HG03520 (cell line): ENCODE measurements around the gene SLC25A42.
"Not testable (repeated sequence)": the region's sequence is repeated elsewhere in the genome, so short reads cannot be mapped to it uniquely, and the experiment has no call there.

Experiments
- ATAC-seq: cut with Tn5 transposase; IDR thresholded peaks from one replicate; pipeline ENCODE4 v1.9.1; 2021; ENCODE audit warnings: mild to moderate bottlenecking, moderate library complexity; ENCODE audit not compliant: unreplicated experiment

The SLC25A42 gene

DNA sequence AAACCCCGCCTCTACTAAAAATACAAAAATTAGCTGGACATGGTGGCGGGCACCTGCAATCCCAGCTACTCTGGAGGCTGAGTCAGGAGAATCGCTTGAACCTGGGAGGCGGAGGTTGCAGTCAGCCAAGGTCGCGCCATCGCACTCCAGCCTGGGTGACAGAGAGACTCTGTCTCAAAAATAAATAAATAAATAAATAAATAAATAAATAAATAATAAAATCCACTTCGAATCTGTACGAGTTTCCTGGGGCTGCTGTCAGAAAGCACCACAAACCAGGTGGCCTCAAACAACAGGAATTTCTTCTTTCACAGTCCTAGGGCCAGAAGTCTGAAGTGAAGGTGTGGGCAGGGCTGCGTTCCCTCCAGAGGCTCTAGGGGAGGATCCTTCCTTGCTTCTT is 38.8 kb downstream of the SLC25A42 start:
- not testable (repeated sequence) for ATAC-seq

DNA sequence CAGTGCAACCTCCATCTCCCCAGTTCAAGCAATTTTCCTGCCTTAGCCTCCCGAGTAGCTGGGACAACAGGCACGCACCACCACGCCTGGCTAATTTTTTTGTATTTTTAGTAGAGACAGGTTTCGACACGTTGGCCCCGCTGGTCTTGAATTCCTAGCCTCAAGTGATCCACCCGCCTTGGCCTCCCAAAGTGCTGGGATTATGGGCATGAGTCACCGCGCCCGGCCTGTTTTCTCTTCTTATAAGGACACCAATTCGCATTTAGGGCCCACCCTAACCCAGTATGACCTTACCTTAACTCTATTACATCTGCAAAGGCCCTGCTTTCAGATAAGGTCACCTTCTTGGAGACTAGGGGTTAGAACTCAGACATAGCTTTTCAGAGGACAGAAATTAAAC is 39.4 kb downstream of the SLC25A42 start:
- ATAC-seq = no peak

DNA sequence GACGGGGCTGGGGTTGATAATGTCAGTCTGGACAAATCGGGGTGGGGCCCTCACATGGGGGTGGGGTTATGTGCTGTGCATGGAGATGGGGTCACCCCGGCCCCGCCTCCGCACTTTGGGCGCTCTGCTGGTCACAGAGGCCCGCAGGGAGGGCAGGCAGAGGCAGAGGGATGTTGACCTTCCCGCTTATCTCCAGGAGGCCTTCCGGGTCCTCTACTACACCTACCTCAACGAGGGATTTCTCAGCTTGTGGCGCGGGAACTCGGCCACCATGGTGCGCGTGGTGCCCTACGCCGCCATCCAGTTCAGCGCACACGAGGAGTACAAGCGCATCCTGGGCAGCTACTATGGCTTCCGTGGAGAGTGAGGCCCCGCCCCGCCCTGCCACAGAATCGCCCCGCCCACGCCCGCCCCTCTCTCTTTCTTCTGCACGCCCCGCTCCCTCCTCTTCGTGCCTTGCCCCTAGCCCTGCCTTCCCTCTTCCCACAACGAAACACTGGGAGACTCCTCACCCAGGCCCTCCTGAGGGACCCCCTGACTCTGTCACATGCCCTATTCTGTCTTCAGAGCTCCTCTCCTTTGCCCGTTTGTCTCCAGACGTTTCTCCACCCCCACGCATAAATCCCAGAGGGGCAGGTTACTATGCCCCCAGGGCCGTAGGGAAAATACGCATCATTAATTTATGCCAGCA is 41.7 kb downstream of the SLC25A42 start:
- no peak for ATAC-seq

DNA sequence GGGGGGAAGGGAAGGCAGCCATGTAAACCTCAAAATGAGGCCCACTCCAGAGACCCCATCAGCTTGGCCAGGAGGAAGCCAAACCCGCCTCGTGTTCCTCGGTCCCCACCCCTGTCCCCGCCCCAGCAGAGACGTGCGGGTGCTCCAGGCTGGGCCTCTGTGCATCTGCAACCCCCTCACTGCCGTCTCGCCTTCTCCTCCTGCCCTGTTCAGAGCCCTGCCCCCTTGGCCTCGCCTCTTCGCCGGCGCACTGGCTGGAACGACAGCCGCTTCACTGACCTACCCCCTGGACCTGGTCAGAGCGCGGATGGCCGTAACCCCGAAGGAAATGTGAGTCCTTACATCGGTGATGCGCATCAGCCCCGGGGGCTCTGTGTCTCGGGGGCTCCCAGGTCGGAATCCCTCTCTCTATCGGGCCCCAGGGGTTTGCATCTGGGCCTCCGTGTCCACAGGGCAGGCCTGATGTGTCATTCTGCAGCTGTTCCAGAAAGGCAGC is 42.3 kb downstream of the SLC25A42 start:
- no peak for ATAC-seq

DNA sequence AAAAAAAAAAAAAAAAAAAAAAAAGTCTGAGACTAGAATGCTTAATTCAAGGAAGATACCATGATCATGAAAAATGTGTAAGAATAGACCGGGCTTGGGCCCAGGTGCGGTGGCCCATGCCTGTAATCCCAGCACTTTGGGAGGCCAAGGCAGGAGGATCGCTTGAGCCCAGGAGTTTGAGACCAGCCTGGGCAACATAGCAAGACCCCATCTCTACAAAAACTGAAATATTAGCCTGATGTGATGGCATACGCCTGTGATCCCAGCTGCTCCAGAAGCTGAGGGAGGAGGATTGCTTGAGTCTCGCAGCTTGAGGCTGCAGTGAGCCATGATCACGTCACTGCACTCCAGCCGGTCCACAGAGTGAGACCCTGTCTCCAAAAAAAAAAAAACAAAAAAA is 43.1 kb downstream of the SLC25A42 start:
- ATAC-seq = not testable (repeated sequence)

DNA sequence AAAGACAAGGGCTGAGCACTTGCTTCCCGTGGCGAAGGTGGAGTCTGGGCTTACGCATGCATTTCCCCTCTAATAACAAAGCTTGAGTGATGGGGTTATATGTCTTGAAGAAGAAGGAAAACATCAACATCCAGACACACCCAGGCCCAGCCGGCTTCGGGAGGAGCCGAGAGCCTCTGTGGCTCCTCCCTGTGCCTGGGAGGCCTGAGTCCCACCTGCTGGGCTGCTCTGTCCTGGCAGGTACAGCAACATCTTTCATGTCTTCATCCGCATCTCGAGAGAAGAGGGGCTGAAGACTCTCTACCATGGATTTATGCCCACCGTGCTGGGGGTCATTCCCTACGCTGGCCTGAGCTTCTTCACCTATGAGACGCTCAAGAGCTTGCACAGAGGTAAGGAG is 43.9 kb downstream of the SLC25A42 start:
- ATAC-seq = no peak

DNA sequence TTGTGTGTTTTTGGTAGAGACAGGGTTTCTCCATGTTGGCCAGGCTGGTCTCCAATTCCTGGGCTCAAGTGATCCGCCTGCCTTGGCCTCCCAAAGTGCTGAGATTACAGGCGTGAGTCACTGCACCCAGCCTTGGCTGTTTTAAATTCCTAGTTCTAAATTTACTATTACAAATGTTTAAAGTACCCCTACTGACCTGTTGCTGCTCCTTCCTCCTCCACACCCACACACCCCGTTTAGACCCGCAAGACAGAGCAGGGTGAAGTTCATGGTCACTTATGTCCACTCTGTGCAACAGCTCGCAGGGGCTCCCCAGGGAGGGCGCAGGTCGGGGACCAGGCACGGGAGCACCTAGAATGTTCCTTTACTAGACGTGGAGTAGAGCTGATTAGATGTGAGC is 45.8 kb downstream of the SLC25A42 start:
- ATAC-seq = no peak

DNA sequence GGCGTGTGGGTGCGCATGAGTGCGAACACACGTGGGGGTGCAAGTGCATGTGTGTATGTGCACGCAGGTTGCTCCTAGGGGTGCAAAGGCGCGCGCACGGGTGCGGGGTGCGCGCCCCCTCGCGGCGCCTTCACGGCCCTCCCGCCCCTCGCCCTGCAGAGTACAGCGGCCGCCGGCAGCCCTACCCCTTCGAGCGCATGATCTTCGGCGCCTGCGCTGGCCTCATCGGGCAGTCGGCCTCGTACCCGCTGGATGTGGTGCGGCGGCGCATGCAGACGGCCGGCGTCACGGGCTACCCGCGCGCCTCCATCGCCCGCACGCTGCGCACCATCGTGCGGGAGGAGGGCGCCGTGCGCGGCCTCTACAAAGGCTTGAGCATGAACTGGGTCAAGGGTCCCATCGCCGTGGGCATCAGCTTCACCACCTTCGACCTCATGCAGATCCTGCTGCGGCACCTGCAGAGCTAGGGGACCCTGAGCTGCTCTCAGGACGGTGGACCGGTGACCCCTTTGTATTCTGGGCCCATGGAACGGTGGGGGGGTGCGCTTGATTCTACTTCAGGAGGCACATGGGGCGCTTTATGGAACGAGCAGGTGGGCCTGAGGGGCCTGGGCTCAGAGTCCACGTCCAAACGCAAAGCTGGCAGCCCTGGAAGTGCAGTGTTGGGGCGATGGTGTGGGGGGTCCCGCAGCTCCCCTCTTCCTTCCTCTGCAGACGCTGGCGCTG is 46.8 kb downstream of the SLC25A42 start:
- ATAC-seq = no peak

DNA sequence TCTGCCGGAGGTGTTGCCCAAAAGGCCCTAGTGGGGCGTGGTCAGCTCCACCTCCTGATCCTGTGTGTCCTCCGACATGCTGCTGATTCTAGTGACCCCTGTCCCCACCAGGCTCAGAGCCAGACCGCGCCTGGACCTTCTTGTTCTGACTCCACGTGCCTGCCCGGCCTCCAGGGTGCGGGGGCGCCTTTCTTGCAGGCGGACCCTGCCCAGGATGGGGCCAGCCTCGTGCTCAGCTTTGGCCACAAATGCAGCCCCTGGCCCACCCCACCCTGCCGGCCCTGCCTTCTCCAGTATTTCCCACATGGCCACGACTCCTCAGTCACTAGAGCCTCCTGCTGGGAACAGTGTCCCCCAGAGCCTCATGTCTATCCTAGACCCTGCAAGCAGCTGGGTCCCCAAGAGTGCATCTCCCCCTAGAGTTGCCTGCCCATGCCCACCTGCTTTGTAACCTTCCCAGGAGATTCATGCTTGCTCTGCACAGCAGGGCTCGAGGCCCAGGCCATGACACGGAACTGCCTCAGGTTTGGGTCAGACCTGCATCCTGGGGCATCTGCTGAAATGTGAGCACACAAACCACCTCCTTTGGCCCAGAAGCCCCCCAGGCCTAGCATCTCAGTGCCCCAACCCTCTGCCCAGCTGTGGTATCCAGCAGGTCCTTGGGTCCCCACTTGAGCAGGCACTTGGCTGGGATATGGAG is 47.5 kb downstream of the SLC25A42 start:
- ATAC-seq = no peak

DNA sequence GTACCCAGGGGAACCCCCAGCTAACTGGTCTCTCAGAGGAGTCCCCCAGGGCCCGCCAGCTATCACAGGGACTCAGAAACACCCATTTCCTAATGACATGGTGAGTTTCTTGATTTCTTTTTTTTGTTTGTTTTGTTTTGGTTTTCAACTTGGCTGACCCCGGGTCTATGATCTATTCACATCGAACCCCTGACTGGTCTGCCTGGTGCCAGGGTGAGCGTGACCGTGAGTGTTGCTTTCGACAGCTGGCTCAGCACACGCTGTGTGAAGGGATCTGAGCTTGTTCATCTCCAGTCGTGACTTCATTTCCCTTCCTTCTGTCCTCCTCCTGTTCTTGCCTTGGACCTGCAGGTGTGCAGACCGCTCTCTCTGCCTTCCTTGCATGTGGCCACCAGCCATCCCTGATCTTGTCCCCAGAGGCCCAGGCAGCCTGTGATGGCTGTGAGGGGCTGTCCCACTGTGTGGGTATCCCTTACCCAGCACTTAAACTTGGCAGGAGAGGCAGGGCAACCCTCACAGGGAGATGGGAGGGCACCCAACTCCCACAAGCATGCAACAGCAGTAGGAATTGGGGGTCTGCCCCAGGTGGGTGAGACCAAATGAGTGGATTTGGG is 48.3 kb downstream of the SLC25A42 start:
- ATAC-seq = no peak

DNA sequence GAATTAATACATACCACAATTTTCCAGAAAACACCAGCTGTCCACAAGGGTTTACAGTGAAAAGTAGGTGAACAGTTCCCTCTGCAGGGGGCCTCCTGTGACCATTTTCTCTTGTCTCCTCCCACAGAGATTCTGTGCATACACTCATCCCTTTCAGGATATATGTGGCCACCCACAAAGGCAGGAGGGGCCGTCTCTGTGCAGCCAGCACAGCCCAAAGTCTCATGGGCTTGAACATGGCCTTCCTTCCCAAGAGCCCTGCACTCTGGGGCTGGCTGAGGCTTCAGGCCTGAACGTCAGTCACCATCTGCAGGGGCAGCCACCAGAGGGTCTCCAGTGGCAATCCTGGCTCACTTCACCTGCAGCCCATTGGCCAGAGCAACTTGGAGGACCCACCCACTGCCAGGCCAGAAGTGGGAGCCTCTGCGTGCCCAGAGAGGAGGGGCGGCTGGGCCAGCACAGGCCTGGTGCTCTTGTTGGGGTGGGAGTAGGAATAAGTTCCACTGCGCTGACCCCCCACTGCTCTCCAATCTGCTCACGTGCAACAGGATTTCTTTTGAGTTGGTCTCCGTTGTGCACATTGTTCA is 49.3 kb downstream of the SLC25A42 start:
- ATAC-seq = no peak

DNA sequence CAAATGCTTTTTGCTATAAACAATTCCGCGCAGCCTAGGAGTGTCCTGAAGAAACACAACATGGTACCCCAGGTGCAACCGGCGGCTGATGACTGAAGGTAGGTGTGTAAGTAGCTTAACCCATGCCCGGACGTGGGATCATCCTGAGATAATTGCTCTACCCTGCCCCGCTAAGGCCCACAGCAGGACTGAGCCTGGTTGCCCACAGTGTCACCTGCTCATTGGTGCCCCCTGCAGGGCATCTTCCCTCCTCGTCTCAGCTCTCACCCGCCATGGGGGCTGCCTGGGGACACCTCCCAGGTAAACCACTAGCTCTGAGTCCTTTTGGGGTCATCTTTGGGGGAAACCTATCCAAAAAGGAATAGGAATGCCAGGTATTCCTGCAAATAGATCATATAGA is 52.2 kb downstream of the SLC25A42 start:
- no peak for ATAC-seq

DNA sequence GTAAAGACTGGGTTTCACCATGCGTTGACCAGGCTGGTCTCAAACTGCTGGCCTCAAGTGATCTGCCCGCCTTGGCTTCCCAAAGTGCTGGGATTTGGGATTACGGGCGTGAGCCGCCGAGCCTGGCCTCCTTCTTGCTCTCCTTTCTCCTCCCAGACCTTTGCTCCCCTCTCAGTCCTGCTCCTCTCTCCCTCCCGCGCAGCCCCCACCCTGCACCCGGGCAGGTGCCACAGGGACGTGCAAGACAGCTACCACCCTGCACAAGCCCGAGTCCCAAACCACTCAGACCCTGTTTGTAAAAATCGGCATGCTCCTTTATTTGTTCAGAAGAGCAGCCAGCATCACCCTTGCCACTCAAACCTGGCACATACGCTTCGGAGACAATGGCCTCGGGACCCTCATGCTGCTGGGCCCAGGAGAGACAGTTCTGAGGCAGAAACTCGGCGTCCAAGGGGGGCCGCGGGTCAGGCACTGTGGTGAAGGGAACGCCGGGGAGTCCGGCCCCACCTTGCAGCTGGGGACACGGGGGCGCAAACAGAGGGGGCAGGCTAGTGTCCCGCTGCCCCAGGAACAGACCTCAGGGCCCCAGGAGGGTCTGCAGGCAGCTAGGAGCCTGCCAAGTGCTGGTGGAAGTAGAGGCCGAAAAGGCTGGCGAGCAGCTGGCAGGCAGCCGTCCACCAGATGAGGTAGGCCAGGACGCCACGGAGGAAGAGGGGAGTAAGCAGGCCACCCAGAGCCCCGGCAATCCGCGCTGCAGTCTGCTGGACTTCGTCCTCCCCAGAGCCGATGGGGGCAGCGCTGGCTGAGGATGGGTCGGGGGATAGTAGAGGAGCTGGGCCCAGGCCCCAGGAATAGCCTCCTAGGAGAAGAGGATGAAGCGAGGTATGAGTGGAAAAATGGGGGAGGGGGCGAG is 55.8 kb downstream of the SLC25A42 start:
- ATAC-seq = no peak

DNA sequence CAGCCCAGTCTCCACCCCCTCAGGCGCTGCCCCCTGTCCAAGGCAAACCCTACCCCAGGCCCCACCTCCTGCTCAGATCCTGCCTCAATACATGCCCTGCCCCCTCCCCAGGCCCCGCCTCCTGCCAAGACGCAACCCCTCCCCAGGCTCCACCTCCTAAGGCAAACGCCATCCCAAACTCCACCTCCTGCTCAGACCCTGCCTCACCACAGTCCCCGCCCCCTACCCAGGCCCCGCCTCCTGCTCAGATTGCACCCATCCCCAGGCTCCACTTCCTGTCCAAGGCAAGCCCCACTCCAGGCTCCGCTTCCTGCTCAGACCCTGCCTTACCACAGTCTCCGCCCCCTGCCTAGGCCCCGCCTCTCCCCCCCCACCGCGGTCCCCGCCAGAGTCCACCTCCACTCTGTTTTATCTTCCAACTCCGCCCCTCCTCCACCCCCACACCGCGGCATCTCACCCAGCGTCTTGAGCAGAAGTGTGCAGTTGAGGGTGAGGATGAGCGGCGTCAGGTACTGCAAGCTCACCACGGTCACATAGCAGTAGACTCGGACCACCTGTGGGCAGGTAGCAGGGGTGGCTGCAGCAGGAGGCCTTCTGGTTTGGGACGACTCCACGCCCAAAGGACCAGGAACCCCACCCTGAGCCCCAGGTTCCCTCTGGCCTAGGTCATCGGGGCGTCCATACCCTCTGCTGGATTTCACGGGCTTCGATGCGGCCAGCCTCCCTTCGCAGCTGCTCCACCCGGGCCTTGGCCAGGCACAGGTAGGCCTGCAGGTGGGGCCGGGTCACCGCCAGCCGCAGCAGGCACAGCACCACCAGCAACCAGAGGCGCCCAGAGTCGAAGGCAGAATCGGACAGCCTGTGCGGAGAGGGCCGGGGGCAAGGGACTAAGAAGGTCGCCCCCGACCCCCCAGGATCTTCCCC is 56.8 kb downstream of the SLC25A42 start:
- ATAC-seq = no peak

DNA sequence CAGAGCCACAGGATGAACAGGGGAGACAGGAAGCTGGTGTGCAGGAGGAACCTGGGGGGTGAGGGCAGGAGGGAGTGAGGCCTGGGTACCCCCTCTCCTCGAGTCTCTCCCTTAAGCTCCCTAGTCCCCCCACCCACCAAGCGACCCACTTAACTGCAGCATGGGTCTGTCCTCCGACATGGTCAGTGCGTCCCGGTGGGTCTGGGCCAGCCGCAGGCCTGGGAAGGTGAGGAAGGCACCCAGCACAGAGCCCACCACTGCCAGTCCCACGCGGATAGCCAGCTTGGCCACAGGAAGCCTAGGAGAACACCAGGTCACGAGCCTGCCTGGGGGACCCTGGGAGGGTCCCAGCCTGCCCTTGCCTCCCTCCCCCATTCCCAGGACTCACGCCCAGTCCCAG is 57.6 kb downstream of the SLC25A42 start:
- no peak for ATAC-seq

DNA sequence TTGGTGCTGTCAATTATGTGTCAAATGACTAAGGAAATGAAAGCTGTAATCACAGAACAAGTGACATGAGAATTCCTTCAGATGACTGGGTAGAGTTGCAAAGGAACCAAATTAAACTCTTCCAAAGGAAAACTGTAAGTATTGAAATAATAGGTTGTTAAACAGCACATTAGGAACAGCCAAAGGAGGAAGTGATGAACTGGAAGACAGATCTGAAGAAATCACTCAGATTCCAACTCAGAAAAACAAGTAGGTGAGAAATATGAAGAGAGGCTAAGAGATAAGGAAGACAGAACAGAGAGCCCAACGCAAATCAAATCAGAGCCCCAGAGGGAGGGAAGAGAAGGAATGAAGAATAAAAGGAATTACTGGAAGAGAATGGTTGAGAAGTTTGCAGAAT is 59.1 kb downstream of the SLC25A42 start:
- ATAC-seq = no peak

DNA sequence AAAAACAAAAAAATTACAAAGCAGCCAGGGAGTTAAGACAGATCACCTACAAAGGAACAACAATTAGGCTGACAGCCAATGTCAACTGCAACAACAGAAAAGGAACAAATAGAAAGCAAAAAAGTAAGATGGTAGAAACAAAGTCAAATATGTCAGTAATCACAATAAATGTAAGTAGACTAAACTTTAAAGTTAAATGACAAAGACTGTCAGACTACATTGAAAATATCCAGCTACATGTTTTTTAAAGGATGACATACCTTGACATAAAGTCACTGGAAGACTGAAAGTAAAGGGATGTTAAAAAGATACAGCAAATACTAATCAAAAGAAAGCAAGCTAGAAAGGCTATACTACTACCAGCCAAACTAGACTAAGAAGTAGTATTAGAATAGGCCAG is 59.6 kb downstream of the SLC25A42 start:
- ATAC-seq = no peak

DNA sequence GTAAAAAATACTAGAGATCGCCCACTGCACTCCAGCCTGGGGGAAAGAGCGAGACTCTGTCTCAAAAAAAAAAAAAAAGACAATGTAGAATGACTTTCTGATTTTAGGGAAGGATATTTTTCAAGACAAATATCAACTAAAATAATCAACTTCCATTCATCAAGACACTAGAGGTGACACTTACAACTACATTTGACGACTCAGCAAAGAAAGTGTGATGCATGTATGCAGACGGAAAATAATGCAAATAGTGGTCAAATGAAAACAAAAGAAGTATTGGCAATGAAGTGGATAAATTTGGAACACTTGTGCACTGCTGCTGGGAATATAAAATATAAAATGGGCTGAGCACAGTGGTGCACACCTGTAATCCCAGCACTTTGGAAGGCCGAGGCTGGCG is 62.3 kb downstream of the SLC25A42 start:
- no peak for ATAC-seq

DNA sequence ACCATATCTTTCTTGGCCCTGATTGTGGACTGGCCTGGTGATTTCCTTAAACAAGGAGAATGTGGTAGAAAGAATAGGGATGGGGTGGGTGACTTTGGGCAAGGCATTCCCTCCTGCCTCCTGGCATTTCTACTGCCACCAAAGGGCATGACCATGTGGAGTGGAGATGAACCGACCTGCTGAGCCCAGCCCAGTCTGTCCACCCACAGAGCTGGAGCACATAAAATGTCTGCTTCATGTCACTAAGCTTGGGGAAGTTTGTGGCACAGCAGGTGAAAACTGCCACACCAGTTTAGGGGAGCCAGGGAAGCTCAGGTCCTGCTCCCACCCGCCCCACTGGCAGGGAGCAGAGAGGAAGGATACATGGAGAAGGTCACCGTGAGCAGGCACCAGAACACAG is 68.2 kb downstream of the SLC25A42 start:
- no peak for ATAC-seq
